Peyer's patch (tissue), 4 donors: ENCODE data around the gene NARF. TPM values are rescaled to one million over a fixed set of nuclear protein-coding genes. Genes with fewer than 3 reads are reported as not detected.
A peak's percentile ranks its signal among the peaks of the same experiment; 100 is the strongest.

ENCODE experiments used
- DNase-seq, 3 donors: peaks; one replicate each; pipeline ENCODE4 v3.0.0-alpha.2; 2017 to 2019
- H3K27ac ChIP-seq, 4 donors: fragments of 200-600 bp; sonication (generic); one replicate each; pipeline ENCODE4 v1.5.1; 2016 to 2019
- H3K27me3 ChIP-seq, 2 donors: fragments of 200-600 bp; sonication (generic); one replicate each; pipeline ENCODE4 v1.5.1; 2019
- H3K36me3 ChIP-seq, 3 donors: fragments of 200-600 bp; sonication (generic); one replicate each; pipeline ENCODE4 v1.5.1; 2016 to 2019
- H3K4me1 ChIP-seq, 4 donors: fragments of 200-600 bp; sonication (generic); one replicate each; pipeline ENCODE4 v1.5.1; 2016 to 2019
- H3K4me3 ChIP-seq, 4 donors: fragments of 200-600 bp; sonication (generic); 1 replicate in 3 of 4; 2 replicates in 1 of 4; pipeline ENCODE4 v1.5.1; 2016 to 2019; ENCODE audit warnings: mild to moderate bottlenecking in 1 of 4
- H3K9me3 ChIP-seq, 4 donors: fragments of 200-600 bp; sonication (generic); one replicate each; pipeline ENCODE4 v1.5.1; 2016 to 2019; ENCODE audit warnings: mild to moderate bottlenecking in 1 of 4
- POLR2A ChIP-seq, 2 donors: fragments of 450-650 bp; IDR thresholded peaks; one replicate each; pipeline ENCODE4 v1.5.1; 2017; ENCODE audit warnings: antibody characterized with exemption in 2 of 2, mild to moderate bottlenecking in 2 of 2, moderate library complexity in 2 of 2
- total RNA-seq, 4 donors: library from RNA; depleted of rRNA; stranded (reverse); fragments of >200 nt; gene quantifications; one replicate each; pipeline ENCODE4 v1.1.0, GENCODE V29; 2016
- TF ChIP-seq, protein P1 (sequence below), 6 experiments: fragments of 450-650 bp in 4 of 6; fragments of 200-600 bp in 2 of 6; sonication (generic) in 1 of 6; IDR thresholded peaks; one replicate each; pipeline ENCODE4 v1.5.1; 2017 to 2019; ENCODE audit warnings: antibody characterized with exemption in 6 of 6, mild to moderate bottlenecking in 3 of 6, moderate library complexity in 1 of 6

The NARF gene
- total RNA-seq, 4 donors from 2014 or later, result 31.9 to 81.7 (median 52.0) TPM

DNA sequence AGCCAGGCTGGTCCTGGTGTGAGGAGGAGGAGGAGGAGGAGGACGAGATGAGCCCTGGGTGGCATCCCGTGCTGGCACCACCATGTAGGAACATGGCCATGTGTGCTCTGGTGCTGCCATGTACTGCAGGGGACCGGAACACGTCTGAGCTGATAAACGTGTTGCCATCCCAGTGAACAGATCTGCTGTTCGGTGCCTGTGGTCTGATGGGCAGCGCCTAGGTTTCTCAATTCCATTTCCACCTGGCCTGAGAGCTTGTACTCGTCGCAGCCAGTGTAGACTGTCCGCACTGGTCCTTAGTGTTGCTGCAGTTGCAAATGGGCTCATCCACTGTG, 32.6 kb downstream of the NARF start:
- no peaks in the 10 kb centered on the region for H3K27me3 ChIP-seq
- H3K4me1 ChIP-seq, result peaks cover 0 to 7% (median 3%) of the 10 kb centered on the region in 4 donors
- no peak overlapping the region for H3K4me3 ChIP-seq
- peaks cover 0 to 32% (median 0%) of the 10 kb centered on the region in 3 donors for H3K36me3 ChIP-seq
- TF ChIP-seq POLR2A (IDR thresholded peaks at IDR 0.05), result no peak
- TF ChIP-seq, protein P1, sequence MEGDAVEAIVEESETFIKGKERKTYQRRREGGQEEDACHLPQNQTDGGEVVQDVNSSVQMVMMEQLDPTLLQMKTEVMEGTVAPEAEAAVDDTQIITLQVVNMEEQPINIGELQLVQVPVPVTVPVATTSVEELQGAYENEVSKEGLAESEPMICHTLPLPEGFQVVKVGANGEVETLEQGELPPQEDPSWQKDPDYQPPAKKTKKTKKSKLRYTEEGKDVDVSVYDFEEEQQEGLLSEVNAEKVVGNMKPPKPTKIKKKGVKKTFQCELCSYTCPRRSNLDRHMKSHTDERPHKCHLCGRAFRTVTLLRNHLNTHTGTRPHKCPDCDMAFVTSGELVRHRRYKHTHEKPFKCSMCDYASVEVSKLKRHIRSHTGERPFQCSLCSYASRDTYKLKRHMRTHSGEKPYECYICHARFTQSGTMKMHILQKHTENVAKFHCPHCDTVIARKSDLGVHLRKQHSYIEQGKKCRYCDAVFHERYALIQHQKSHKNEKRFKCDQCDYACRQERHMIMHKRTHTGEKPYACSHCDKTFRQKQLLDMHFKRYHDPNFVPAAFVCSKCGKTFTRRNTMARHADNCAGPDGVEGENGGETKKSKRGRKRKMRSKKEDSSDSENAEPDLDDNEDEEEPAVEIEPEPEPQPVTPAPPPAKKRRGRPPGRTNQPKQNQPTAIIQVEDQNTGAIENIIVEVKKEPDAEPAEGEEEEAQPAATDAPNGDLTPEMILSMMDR (IDR thresholded peaks at IDR 0.05), result no peak
- no peak for DNase-seq
- no peaks in the 10 kb centered on the region for H3K9me3 ChIP-seq
- no peak overlapping the region for H3K27ac ChIP-seq

DNA sequence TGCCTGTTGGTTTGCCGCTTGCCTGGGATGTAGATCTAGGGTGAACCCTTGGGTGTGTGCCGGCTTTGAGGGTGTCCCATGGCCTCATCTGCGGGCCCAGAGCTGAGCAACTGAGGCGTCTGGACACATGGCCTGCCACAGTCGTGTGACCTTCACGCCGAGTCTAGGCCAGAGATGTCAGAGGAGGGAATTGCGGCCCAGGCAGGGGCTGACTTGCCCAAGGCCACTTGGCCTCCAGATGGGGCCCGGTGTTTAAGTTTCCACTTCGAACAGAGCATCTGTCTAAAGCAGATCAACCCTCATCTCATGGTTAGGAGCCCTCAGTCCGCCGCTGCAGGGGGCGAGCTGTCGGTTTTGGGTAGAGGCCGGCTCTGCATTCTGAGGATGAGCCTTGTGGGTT, 33.0 kb downstream of the NARF start:
- Histone ChIP-seq H3K27me3 (no peaks in the 10 kb centered on the region), H3K4me1 (peaks cover 0 to 11% (median 3%) of the 10 kb centered on the region in 4 donors), H3K36me3 (peaks cover 0 to 28% (median 0%) of the 10 kb centered on the region in 3 donors), H3K9me3 (no peaks in the 10 kb centered on the region), H3K4me3 (no peak overlapping the region), H3K27ac (no peak overlapping the region)
- TF ChIP-seq POLR2A (IDR thresholded peaks at IDR 0.05), result no peak
- TF ChIP-seq, protein P1 (IDR thresholded peaks at IDR 0.05), result no peak
- DNase-seq, result no peak

- no peaks in the 10 kb centered on the region for H3K9me3 ChIP-seq
- DNase-seq, result no peak
- peaks cover 0 to 16% (median 0%) of the 10 kb centered on the region in 3 donors for H3K36me3 ChIP-seq
- peaks cover 0 to 16% (median 6%) of the 10 kb centered on the region in 4 donors for H3K4me1 ChIP-seq
- H3K4me3 ChIP-seq, result no peak overlapping the region
- H3K27ac ChIP-seq, result no peak overlapping the region
- H3K27me3 ChIP-seq, result no peaks in the 10 kb centered on the region
- no peak for TF ChIP-seq POLR2A (IDR thresholded peaks at IDR 0.05)
- TF ChIP-seq, protein P1 (IDR thresholded peaks at IDR 0.05), result no peak
Measured at GRCh38 chr17:82492643-82493225, 34.2 kb downstream of the NARF start.

- Histone ChIP-seq H3K36me3 (peaks cover 0 to 10% (median 0%) of the 10 kb centered on the region in 3 donors), H3K4me3 (no peak overlapping the region), H3K9me3 (no peaks in the 10 kb centered on the region), H3K27me3 (no peaks in the 10 kb centered on the region), H3K27ac (no peak overlapping the region), H3K4me1 (peaks cover 5 to 21% (median 6%) of the 10 kb centered on the region in 4 donors)
- TF ChIP-seq, protein P1 (IDR thresholded peaks at IDR 0.05), result no peak
- no peak for TF ChIP-seq POLR2A (IDR thresholded peaks at IDR 0.05)
- DNase-seq, result no peak
Measured at GRCh38 chr17:82493226-82493781, 34.8 kb downstream of the NARF start.

DNA sequence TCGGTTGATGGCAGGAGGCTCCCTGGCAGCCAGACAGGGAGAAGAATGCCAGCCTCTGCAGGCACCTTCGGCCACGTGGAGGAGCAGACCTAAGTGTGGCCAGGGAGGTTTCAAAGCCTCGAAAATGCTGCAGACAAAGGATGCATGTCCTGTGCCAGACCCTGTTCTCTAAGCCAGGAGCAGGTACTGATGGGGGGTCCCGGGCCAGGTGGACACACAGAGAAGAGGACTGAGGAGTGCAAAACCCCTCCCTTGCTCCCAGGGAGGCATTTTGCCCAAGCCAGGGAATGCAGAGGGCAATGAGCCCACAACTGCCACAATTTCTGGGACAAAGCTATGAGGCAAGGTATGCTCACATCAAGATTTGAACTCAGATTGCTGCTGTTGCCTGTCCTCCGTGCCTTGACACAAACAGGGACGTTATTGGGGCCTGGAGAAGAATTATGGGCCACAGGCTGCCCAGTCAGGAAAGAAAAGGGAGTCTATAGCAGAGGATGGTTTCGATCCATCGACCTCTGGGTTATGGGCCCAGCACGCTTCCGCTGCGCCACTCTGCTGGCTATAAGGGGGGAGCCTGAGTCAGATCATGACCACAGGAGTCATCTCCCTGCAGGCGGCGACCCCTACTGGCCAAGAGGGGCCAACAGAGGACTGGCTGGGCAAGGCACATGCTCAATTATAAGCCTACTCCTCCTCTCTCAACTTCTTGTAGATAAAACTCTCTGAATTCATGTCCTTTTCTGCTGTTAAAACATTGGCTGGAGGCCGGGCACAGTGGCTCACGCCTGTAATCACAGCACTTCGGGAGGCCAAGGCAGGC, 35.9 kb downstream of the NARF start:
- Histone ChIP-seq H3K27ac (peak overlapping the region; percentile 6 to 53 (median 29)), H3K4me3 (no peak overlapping the region), H3K27me3 (no peaks in the 10 kb centered on the region), H3K9me3 (no peaks in the 10 kb centered on the region), H3K4me1 (peaks cover 5 to 21% (median 6%) of the 10 kb centered on the region in 4 donors), H3K36me3 (no peaks in the 10 kb centered on the region)
- DNase-seq, result peak; percentile 87 to 95 (median 95)
- TF ChIP-seq, protein P1 (IDR thresholded peaks at IDR 0.05), result peak; percentile 80 to 94 (median 90)
- TF ChIP-seq POLR2A (IDR thresholded peaks at IDR 0.05), result no peak
